Breast epithelium (tissue), 4 donors: ENCODE results near the gene ATP6V0E2. TPM values are rescaled to one million over a fixed set of nuclear protein-coding genes. Genes with fewer than 3 reads are reported as not detected.
A peak's percentile ranks its signal among the peaks of the same experiment; 100 is the strongest.

Experiments used
- DNase-seq, 2 donors: peaks; one replicate each; pipeline ENCODE4 v3.0.0-alpha.2; 2019; ENCODE audit warnings: low spot score in 2 of 2
- H3K27ac ChIP-seq, 2 donors: fragments of 200-600 bp; sonication (generic) in 1 of 2; one replicate each; pipeline ENCODE4 v1.5.1; 2016 to 2019; ENCODE audit warnings: mild to moderate bottlenecking in 1 of 2
- H3K27me3 ChIP-seq, 2 donors: fragments of 200-600 bp; sonication (generic) in 1 of 2; one replicate each; pipeline versions ENCODE4 v1.5.1 to v1.6.0; 2017 to 2019; ENCODE audit warnings: control low read depth in 1 of 2, mild to moderate bottlenecking in 1 of 2
- H3K36me3 ChIP-seq: fragments of 200-600 bp; one replicate; pipeline ENCODE4 v1.5.1; 2019
- H3K4me1 ChIP-seq, 2 donors: fragments of 200-600 bp; sonication (generic); one replicate each; pipeline ENCODE4 v1.5.1; 2016 to 2019; ENCODE audit warnings: control low read depth in 1 of 2
- H3K4me3 ChIP-seq, 3 donors: fragments of 200-600 bp; sonication (generic); 1 replicate in 2 of 3; 2 replicates in 1 of 3; pipeline ENCODE4 v1.5.1; 2016 to 2019; ENCODE audit warnings: mild to moderate bottlenecking in 3 of 3, moderate library complexity in 2 of 3
- H3K9me3 ChIP-seq, 2 donors: fragments of 200-600 bp; sonication (generic) in 1 of 2; one replicate each; pipeline ENCODE4 v1.5.1; 2016 to 2019; ENCODE audit warnings: control low read depth in 1 of 2
- POLR2A ChIP-seq: fragments of 450-650 bp; IDR thresholded peaks from one replicate; pipeline ENCODE4 v1.6.1; 2016; ENCODE audit warnings: antibody characterized with exemption, mild to moderate bottlenecking, moderate library complexity
- POLR2AphosphoS5 ChIP-seq, 3 donors: sonication (generic); formaldehyde crosslinking; IDR thresholded peaks; one replicate each; pipeline ENCODE4 v1.6.1; 2017; ENCODE audit warnings: antibody characterized with exemption in 3 of 3
- intact Hi-C: fragments of 100-400 bp; cut with DNase I; formaldehyde crosslinking; loops from one replicate; pipeline ENCODE4 v1.15.1; 2023; ENCODE audit warnings: low total_unique reads
- total RNA-seq, 3 donors: library from RNA; depleted of rRNA; stranded (reverse); fragments of >200 nt; gene quantifications; one replicate each; pipeline ENCODE4 v1.1.0, GENCODE V29; 2016
- TF ChIP-seq, protein P1 (sequence below), 3 donors: fragments of 450-650 bp; IDR thresholded peaks; one replicate each; pipeline ENCODE4 v1.5.1; 2016 to 2017; ENCODE audit warnings: antibody characterized with exemption in 3 of 3, mild to moderate bottlenecking in 3 of 3, moderate library complexity in 3 of 3

Gene ATP6V0E2
- total RNA-seq, 3 donors from 2014 or later: 18.4 to 29.2 (median 23.1) TPM

DNA sequence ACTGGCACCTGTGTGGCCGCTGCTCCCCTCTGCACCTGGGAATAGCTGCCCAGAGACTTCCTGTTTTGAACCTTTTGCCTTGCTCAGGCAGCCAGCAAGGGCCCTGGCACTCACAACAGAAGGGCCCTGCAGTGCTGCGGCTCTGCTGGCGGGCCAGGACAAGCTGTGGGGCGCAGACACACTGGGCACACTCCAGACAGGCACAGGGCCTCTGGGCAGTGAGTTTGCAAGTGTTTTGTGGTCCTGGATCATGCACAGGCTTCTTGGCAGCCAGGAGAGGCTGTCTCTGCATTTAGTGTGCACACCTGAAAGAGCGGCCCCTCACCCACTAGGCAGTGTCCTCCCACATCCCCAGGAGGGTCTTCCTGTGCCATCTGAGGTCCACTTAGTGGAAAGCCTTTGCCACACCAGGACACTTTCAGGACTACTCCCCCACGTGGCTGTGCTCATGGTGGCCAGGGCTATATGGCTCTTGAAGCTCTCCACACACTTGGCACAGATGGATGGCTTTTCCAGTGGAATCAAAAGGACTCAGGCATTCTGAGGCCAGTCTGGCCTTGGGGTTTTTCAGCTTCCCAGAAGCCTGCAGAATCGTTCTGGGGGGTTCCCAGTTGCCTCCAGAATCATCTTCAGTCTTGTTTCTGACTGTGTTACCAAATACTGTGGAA, 5.0 kb upstream of the ATP6V0E2 start:
- Histone ChIP-seq H3K9me3 (no peaks in the 10 kb centered on the region), H3K4me3 (no peak overlapping the region), H3K27ac (peak overlapping the region; percentile 35 to 58), H3K36me3 (no peaks in the 10 kb centered on the region), H3K27me3 (no peaks in the 10 kb centered on the region), H3K4me1 (peaks cover 0 to 7% of the 10 kb centered on the region in 2 donors)
- TF ChIP-seq POLR2AphosphoS5 (IDR thresholded peaks at IDR 0.05): no peak
- no peak for DNase-seq
- intact Hi-C loops: no loop called here

DNA sequence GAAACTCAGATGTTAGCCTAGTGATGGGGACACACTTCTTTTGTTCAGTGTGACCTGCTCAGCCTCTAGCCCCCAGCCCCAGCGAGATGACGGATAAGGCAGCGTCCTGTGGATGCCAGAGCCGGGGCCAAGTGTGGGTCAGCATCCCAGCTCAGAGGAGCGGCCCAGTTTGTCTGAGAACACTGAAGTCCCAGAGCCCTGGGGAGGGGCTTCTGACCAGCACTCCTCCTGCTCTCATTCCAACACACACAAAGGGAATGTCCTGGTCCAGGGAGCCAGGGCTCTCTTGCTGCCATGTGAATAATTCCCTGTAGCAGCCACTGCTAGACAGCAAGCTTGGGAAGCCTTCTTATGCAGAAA, 4.5 kb upstream of the ATP6V0E2 start:
- no peak for DNase-seq
- H3K27ac ChIP-seq: no peak overlapping the region

DNA sequence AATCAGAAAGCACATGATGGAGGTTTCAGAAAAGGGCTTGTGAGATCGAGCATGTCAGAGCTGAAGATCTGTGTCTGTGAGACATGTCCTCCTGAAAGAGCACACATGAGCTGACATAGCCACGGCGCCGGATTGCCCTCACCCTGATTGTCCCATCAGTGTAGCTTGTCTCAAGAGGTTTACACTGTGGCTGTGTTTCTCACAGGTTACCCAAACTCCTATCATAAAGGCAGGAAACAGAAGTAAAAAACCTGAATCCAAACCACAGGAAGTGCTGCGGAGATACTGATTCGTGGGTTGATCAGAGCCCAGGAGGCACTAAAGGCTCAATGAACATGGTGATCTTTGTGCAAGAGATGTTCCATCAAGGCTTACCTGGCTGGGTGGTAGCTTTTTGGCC, 3.9 kb upstream of the ATP6V0E2 start:
- intact Hi-C loops: no loop called here
- no peak for DNase-seq
- H3K27ac ChIP-seq: no peak overlapping the region

More for the DNA sequence above, 4.5 kb upstream of the ATP6V0E2 start:
- intact Hi-C loops: no loop called here
- H3K4me1 ChIP-seq: peaks cover 2 to 7% of the 10 kb centered on the region in 2 donors
- H3K27me3 ChIP-seq: no peaks in the 10 kb centered on the region
- H3K36me3 ChIP-seq: no peaks in the 10 kb centered on the region
- H3K9me3 ChIP-seq: no peaks in the 10 kb centered on the region
- H3K4me3 ChIP-seq: no peak overlapping the region
- no peak for TF ChIP-seq POLR2A
- TF ChIP-seq, protein P1, sequence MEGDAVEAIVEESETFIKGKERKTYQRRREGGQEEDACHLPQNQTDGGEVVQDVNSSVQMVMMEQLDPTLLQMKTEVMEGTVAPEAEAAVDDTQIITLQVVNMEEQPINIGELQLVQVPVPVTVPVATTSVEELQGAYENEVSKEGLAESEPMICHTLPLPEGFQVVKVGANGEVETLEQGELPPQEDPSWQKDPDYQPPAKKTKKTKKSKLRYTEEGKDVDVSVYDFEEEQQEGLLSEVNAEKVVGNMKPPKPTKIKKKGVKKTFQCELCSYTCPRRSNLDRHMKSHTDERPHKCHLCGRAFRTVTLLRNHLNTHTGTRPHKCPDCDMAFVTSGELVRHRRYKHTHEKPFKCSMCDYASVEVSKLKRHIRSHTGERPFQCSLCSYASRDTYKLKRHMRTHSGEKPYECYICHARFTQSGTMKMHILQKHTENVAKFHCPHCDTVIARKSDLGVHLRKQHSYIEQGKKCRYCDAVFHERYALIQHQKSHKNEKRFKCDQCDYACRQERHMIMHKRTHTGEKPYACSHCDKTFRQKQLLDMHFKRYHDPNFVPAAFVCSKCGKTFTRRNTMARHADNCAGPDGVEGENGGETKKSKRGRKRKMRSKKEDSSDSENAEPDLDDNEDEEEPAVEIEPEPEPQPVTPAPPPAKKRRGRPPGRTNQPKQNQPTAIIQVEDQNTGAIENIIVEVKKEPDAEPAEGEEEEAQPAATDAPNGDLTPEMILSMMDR (IDR thresholded peaks at IDR 0.05): no peak

DNA sequence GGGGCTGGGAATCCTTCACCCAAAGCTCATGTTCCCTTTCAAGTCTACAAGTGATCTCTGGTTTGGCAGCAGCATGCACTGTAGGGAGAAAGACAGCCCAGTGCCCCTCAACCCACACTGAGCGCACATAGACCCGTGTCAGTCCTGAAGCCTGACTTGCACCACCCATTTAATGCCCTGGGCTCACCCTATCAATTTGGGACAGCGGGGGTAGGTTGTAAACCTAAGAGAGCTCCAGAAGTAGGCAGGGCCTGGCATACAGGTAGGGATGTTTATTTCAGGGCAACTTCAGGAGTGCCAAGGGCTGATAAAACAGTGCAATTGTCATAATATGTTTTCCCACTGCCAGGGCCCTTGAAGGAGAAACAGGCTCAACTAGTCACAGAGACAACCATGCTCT, 3.5 kb upstream of the ATP6V0E2 start:
- Histone ChIP-seq H3K27me3 (no peaks in the 10 kb centered on the region), H3K36me3 (no peaks in the 10 kb centered on the region), H3K9me3 (no peaks in the 10 kb centered on the region), H3K27ac (no peak overlapping the region), H3K4me3 (no peak overlapping the region), H3K4me1 (peaks cover 2 to 7% of the 10 kb centered on the region in 2 donors)
- TF ChIP-seq, protein P1 (IDR thresholded peaks at IDR 0.05): no peak
- TF ChIP-seq POLR2AphosphoS5 (IDR thresholded peaks at IDR 0.05) (no peak), POLR2A (no peak)
- intact Hi-C loops: no loop called here
- DNase-seq: no peak

More for the DNA sequence above, 3.9 kb upstream of the ATP6V0E2 start:
- peaks cover 2 to 7% of the 10 kb centered on the region in 2 donors for H3K4me1 ChIP-seq
- no peaks in the 10 kb centered on the region for H3K9me3 ChIP-seq
- H3K27me3 ChIP-seq: no peaks in the 10 kb centered on the region
- no peaks in the 10 kb centered on the region for H3K36me3 ChIP-seq
- TF ChIP-seq, protein P1 (IDR thresholded peaks at IDR 0.05): no peak
- TF ChIP-seq POLR2AphosphoS5 (IDR thresholded peaks at IDR 0.05) (no peak), POLR2A (no peak)
- no peak overlapping the region for H3K4me3 ChIP-seq

DNA sequence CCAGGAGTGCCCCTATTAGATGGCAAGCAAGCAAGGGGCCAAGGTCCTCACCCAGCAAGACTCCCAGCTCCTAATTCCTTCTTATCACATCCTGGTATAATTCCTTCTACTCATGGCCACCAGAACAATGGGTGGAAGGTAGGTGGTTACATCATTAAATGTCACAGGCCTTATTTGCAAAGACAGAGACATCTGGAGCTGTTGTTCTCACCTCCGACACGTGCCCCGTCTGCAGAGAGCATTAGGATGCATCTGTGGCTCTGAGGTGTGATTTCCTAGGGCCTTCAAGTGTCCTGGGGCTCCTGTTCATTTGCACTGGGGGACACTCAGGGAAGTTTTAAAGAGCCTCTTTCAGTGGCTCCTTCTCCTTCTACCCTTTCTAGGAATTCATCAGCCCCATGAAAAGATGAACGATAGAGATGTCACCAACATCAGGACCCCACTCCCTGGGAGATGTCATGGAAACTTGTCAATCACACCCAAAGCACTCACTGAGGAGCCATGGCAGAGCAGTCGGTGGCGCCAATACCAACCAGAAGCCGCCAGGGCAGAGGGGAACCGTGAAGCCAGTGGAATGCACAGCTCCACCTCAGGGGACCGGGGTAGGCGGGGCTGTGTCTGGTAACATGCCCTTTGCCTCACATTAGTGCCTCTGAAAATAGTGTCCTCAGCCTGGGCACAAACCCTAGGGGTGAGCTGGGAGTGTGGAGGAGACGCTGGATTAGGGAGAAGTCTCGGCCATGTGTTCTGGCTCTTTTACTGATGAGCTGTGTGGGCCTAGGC, 2.9 kb upstream of the ATP6V0E2 start:
- no peak for DNase-seq
- Histone ChIP-seq H3K27ac (peak overlapping the region in 1 of 2 donors; percentile 33), H3K9me3 (no peaks in the 10 kb centered on the region), H3K4me1 (peaks cover 2 to 7% of the 10 kb centered on the region in 2 donors), H3K36me3 (no peaks in the 10 kb centered on the region), H3K27me3 (no peaks in the 10 kb centered on the region), H3K4me3 (no peak overlapping the region)
- intact Hi-C loops: no loop called here
- TF ChIP-seq, protein P1 (IDR thresholded peaks at IDR 0.05): no peak
- no peak for TF ChIP-seq POLR2A
